ENCODE results near the gene THRA.

THRA gene

GRCh38 chr17:40079545-40079944 is 16.8 kb downstream of the THRA start:
- no peak for DNase-seq (ENCODE audit: low read depth in 3 of 3, low spot score in 1 of 3)

GRCh38 chr17:40084477-40084876 is 21.7 kb downstream of the THRA start:
- DNase-seq (ENCODE audit: low read depth in 3 of 3, low spot score in 1 of 3) = no peak

GRCh38 chr17:40086150-40087044 is 23.6 kb downstream of the THRA start:
- DNase-seq (ENCODE audit: low read depth in 3 of 3, low spot score in 1 of 3) = peak in 1 of 3 donors; percentile 58

- no peak for DNase-seq (ENCODE audit: low read depth in 3 of 3, low spot score in 1 of 3)
Observed at GRCh38 chr17:40087049-40087794, 24.5 kb downstream of the THRA start.

- no peak for DNase-seq (ENCODE audit: low read depth in 3 of 3, low spot score in 1 of 3)
Observed at GRCh38 chr17:40087903-40088718, 25.3 kb downstream of the THRA start.

- no peak for DNase-seq (ENCODE audit: low read depth in 3 of 3, low spot score in 1 of 3)
Observed at GRCh38 chr17:40089077-40089895, 26.5 kb downstream of the THRA start.

- DNase-seq (ENCODE audit: low read depth in 3 of 3, low spot score in 1 of 3) = no peak
Observed at GRCh38 chr17:40090237-40091119, 27.7 kb downstream of the THRA start.

GRCh38 chr17:40091691-40092397 is 29.1 kb downstream of the THRA start:
- no peak for DNase-seq (ENCODE audit: low read depth in 3 of 3, low spot score in 1 of 3)

GRCh38 chr17:40092581-40092980 is 29.8 kb downstream of the THRA start:
- no peak for DNase-seq (ENCODE audit: low read depth in 3 of 3, low spot score in 1 of 3)

- DNase-seq (ENCODE audit: low read depth in 3 of 3, low spot score in 1 of 3) = no peak
Observed at GRCh38 chr17:40093005-40093579, 30.3 kb downstream of the THRA start.

- no peak for DNase-seq (ENCODE audit: low read depth in 3 of 3, low spot score in 1 of 3)
Observed at GRCh38 chr17:40093580-40094201, 30.9 kb downstream of the THRA start.

GRCh38 chr17:40094874-40095273 is 32.1 kb downstream of the THRA start:
- no peak for DNase-seq (ENCODE audit: low read depth in 3 of 3, low spot score in 1 of 3)

GRCh38 chr17:40095351-40095943 is 32.7 kb downstream of the THRA start:
- DNase-seq (ENCODE audit: low read depth in 3 of 3, low spot score in 1 of 3) = no peak

GRCh38 chr17:40095944-40096791 is 33.4 kb downstream of the THRA start:
- DNase-seq (ENCODE audit: low read depth in 3 of 3, low spot score in 1 of 3) = peak; percentile 46 to 74 (median 56)

- no peak for DNase-seq (ENCODE audit: low read depth in 3 of 3, low spot score in 1 of 3)
Observed at GRCh38 chr17:40097087-40097486, 34.3 kb downstream of the THRA start.

GRCh38 chr17:40097931-40098845 is 35.4 kb downstream of the THRA start:
- no peak for DNase-seq (ENCODE audit: low read depth in 3 of 3, low spot score in 1 of 3)

All from stimulated activated CD4-positive, alpha-beta T cell treated with anti-CD3 and anti-CD28 coated beads, TNF-alpha, amount 100 ng/mL, for 1 hour (primary cell).